ENCODE measurements around the gene CDC42BPA. TPM values are rescaled to one million over a fixed set of nuclear protein-coding genes. Genes with fewer than 3 reads are reported as not detected.

Gene CDC42BPA
- total and polyA plus RNA-seq, 2 of the 13 experiments (the other 11 are each of a cell fraction or from before 2014, with no cell fraction given), result 6.5 to 16.0 TPM

GRCh38 chr1:227318016-227318852 is at the start of gene CDC42BPA (continued):
- no peak for TF ChIP-seq CBX2 (IDR thresholded peaks at IDR 0.05; ENCODE audit: low read depth, low read length)
- no peak for TF ChIP-seq CBX2 (CRISPR knock-in tag; IDR thresholded peaks at IDR 0.05; ENCODE audit: low read depth)
- peak; percentile 68 for TF ChIP-seq PHF8 (CRISPR knock-in tag; IDR thresholded peaks at IDR 0.05)
- TF ChIP-seq ZNF558 (CRISPR knock-in tag; IDR thresholded peaks at IDR 0.05; ENCODE audit: borderline replicate concordance), result no peak; the same call in 1 of the 2 replicates
- TF ChIP-seq MXI1 (IDR thresholded peaks at IDR 0.05; ENCODE audit: borderline replicate concordance, low read depth, low read length), result no peak
- TF ChIP-seq CEBPB (IDR thresholded peaks at IDR 0.05; ENCODE audit: borderline replicate concordance, low read depth, low read length), result no peak
- TF ChIP-seq ZNF746 (CRISPR knock-in tag; IDR thresholded peaks at IDR 0.05), result no peak
- 0 out of 2 replicates have a peak, but pooled peaks have one; percentile 44 for TF ChIP-seq EEA1 (CRISPR knock-in tag; IDR thresholded peaks at IDR 0.05; ENCODE audit: borderline replicate concordance)
- no peak for TF ChIP-seq USF2 (IDR thresholded peaks at IDR 0.05; ENCODE audit: low read depth, low read length)
- no peak for TF ChIP-seq USF2 (CRISPR knock-in tag; IDR thresholded peaks at IDR 0.05; ENCODE audit: borderline replicate concordance)
- TF ChIP-seq HNF4A (CRISPR knock-in tag; IDR thresholded peaks at IDR 0.05), result no peak
- no peak for TF ChIP-seq SNAI1 (CRISPR knock-in tag; IDR thresholded peaks at IDR 0.05; ENCODE audit: borderline replicate concordance)
- no peak for TF ChIP-seq CSRNP2 (CRISPR knock-in tag; conservative IDR thresholded peaks at IDR 0.05; ENCODE audit: low read depth)
- no peak for TF ChIP-seq ZNF232 (CRISPR knock-in tag; IDR thresholded peaks at IDR 0.05; ENCODE audit: borderline replicate concordance)
- peak; percentile 59 for TF ChIP-seq SKI (IDR thresholded peaks at IDR 0.05; ENCODE audit: partially characterized antibody)
- no peak for TF ChIP-seq RCOR2 (CRISPR knock-in tag; IDR thresholded peaks at IDR 0.05)
- TF ChIP-seq HBP1 (CRISPR knock-in tag; IDR thresholded peaks at IDR 0.05; ENCODE audit: low read depth), result no peak
- TF ChIP-seq ZMYM3 (CRISPR knock-in tag; IDR thresholded peaks at IDR 0.05), result 0 out of 2 replicates have a peak, but pooled peaks have one; percentile 24
- TF ChIP-seq ZNF777 (CRISPR knock-in tag; IDR thresholded peaks at IDR 0.05), result no peak; the same call in 1 of the 2 replicates
- TF ChIP-seq MATR3 (CRISPR knock-in tag; IDR thresholded peaks at IDR 0.05), result no peak
- TF ChIP-seq ZNF451 (CRISPR knock-in tag; IDR thresholded peaks at IDR 0.05), result peak; percentile 84; the same call in 1 of the 2 replicates
- no peak for TF ChIP-seq JUN (CRISPR knock-in tag; IDR thresholded peaks at IDR 0.05)
- no peak for TF ChIP-seq TRIM24 (CRISPR knock-in tag; IDR thresholded peaks at IDR 0.05)
